ENCODE results near the gene MAGI2.

The MAGI2 gene

GRCh38 chr7:79453558-79454360 lies at the start of gene MAGI2:
MAGI2 (minus strand) TSS chr7:79453667; CDS start chr7:79453320, 347 bp downstream.
- DNase-seq (ENCODE audit: low spot score): peak; percentile 91

DNA sequence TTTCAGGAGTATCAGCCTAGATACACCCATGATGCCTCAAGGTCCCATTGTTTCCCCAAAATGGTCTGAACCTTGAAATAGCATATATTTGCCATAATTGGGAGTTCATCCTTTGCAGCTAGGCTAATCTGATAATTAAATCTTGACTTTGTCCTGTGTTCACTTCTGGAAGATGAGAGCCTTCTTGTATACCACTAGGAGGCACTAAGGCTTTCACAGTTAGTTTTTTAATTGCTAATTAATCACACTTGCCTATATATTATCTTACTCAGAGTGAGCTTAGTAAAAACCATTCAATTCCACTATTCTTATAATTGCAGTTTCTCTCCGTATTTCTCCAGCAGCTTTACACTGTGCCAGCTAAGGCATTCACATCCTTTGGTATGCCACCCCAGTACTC lies 48.7 kb upstream of the MAGI2 start:
- DNase-seq (ENCODE audit: low spot score): no peak

DNA sequence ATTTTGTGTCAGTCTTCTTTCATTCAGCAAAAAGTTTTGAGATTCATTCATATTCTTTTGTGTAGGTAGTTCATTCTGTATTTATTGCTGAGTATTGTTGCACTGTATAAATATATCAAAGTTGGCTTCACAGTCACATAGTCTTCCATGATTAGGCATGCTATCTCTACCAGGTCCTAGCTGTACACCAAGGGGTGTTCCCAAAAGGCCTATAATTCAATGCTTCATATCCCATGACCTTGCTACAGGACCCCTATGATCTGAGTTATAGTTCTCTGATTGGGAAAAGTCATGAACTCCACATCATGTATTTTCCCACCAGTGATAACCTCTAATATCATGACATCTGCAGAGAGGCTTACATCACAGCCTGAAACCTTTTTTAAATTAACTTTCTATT lies 47.3 kb upstream of the MAGI2 start:
- no peak for DNase-seq (ENCODE audit: low spot score)

DNA sequence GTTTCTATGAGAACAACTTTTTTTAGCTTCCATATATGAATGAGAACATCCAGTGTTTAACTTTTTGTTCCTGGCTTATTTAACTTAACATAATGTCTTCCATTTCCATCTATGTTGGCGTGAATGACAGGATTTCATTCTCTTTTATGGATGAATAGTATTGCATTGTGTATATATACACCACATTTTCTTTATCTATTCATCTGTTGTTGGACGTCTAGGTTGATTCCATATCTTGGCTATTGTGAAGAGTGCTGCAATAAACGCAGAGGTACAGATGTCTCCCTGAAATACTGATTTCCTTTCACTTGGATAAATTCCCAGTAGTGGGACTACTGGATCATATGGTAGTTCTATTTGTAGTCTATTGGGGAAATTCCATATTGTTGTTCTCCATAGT lies 44.3 kb upstream of the MAGI2 start:
- no peak for DNase-seq (ENCODE audit: low spot score)

GRCh38 chr7:79495544-79496272 lies 42.2 kb upstream of the MAGI2 start:
- DNase-seq (ENCODE audit: low spot score): no peak

DNA sequence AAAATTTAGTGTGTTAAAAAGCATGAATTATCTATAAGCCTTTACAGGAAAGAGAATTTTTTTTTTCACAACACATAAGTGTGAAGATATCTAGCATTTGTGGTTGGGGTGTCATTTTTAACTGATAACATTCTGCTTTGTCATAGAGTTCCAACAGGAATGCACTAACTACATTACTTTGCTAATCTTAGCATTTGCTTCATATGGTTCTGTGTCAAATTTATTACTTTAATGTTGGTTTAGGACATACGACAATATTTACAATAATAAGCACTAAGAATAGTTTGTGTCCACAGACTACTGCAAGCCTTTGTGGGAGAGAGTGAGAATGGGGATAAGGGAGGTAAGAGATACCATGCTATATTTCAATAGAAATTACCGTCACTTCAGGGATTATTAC lies 40.6 kb upstream of the MAGI2 start:
- DNase-seq (ENCODE audit: low spot score): no peak

DNA sequence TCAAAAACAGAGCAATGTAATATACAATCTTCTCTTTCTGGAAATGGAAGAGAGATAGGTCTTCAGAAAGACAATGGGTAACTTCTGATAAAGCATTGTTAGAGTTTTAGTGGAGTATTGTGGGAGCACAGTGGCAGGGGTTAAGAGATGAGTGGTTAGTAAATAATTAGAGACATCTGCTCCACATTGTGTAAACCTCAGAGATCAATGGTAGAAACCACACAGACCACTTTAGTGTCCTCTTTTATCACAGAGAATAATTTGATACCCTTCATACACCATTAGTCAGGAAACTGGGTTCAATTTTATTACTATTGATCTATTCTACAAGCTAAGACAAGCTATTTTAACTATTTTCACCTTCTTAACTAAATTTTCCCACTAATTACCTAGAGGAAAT lies 35.9 kb upstream of the MAGI2 start:
- DNase-seq (ENCODE audit: low spot score): no peak

DNA sequence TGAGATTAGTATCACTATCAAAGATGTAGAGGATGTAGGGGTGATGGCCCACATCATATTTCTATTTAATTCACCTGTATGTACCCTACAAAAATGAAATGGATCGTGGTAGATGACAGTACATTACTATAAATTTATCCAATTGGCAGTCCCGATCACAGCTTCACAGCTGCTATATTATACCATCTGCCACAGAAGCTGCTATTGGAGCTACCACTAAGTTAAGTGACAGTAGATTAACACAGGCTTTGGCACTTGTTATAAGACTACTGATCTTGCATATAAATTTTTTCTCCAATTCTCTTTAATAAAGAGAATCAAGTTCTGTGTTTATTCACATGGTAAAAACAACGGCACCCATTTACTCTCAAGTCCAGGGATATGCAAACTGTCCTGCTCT lies 24.9 kb upstream of the MAGI2 start:
- DNase-seq (ENCODE audit: low spot score): no peak

- no peak for DNase-seq (ENCODE audit: low spot score)
These were observed 22.0 kb upstream of the MAGI2 start for GRCh38 chr7:79475455-79475854.

GRCh38 chr7:79471699-79472098 lies 18.2 kb upstream of the MAGI2 start:
- peak; percentile 31 for DNase-seq (ENCODE audit: low spot score)

GRCh38 chr7:79471283-79471682 lies 17.8 kb upstream of the MAGI2 start:
- DNase-seq (ENCODE audit: low spot score): peak; percentile 46

DNA sequence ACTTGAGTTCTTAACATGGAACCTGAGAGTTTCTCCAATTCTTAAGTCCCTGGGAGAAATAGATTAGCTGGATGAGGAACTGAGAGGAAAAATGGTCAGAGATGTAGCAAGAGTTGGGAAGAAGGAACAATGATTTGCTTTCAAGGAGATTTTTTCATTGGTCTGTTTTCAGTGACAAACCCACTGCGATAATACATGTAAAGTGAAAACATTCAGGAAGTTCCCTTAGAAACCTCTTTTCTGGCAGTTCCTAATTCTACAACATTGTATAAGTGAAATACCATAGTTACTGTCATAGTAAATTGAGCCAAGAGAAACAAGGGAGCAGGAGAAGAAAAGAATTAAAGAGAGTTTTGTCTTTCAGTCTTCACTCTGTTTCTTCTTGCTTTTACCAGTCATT lies 12.1 kb upstream of the MAGI2 start:
- DNase-seq (ENCODE audit: low spot score): no peak

- DNase-seq (ENCODE audit: low spot score): no peak
These were observed 10.6 kb upstream of the MAGI2 start for GRCh38 chr7:79464051-79464450.

- DNase-seq (ENCODE audit: low spot score): no peak
These were observed 8.9 kb upstream of the MAGI2 start for GRCh38 chr7:79462390-79462789.

DNA sequence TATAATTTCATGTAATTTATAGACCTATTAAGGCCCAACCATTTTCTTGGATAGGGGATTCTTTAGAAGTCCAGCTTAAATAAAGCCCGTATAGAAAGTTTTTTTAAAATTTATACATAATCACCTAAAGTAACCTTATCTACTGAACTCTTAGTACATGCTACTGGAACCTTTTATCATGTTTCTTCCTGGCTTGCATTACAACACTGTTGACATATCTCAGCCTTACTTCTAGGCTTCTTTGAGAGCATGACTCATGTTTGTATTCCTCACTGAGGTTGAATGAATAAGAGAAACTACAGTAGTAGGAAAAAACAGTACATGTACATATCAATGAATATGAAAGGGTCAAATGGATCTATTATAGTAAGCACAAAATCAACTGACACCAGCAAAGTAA lies 8.2 kb upstream of the MAGI2 start:
- no peak for DNase-seq (ENCODE audit: low spot score)

DNA sequence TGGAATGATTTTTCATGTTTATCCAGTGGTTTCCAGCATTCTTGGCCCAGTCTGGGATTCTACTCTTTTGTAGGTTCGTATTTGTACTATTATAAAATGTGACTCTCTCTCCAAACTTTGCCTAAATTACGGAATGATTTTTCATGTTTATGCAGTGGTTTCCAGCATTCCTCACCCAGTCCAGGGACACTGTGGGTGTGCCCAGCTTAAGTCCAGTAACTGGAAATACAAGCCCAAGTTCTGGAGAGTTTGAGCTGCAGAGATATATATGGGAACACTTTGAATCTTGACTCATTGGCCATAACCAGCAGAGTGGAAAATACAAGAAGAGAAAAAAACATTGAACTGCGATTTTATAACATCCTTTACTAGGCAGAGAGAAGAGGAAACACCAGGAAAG lies 5.9 kb upstream of the MAGI2 start:
- no peak for DNase-seq (ENCODE audit: low spot score)

DNA sequence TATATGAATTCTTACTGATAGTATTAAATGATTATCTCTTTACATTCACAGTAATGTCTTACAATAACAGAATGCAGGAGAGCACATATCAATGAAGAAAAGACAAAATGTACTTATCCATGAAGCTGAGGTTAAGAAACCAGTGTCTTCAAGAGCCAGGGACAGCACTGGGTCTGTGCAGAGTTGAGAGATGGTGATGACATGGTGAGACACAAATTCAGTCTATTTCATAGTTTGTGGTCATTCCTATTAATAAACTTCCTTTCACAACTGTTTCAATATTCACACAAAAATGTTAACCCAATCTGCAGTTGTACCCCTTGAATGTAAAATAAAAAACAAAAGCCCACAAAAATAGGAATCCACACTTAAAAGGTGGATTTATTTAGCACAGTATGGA lies 5.3 kb upstream of the MAGI2 start:
- DNase-seq (ENCODE audit: low spot score): no peak

GRCh38 chr7:79455173-79455790 lies 1.8 kb upstream of the MAGI2 start:
- no peak for DNase-seq (ENCODE audit: low spot score)

DNA sequence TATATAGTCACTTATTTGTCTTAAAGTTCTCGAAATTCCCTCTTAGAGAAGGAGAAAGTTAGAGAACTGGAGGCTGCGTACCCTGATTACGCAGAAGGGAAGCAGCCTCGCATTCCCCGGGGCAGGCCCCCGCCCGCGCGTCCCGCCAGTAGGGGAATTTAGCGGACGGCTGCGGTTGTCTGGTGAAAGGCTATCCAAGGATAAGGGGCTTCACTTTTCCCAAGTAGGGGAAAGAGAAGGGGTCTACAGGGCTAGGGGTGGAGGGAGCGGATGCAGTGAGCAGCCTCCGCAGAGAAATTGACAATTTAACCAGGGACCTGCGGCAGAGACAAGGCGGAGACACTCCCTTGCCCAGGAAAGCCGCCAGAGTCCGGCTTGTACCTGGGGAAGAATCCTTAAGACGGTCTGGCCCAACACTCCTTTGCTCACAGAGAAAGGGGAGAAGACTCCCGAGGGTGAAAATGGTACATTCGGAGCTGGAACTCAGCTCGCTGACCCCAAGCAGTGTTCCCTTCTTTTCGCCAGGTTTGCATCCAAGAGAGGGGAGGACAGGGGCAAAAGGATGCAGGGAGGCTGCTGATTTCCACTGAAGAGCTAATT lies 994 bp upstream of the MAGI2 start:
- DNase-seq (ENCODE audit: low spot score): no peak

DNA sequence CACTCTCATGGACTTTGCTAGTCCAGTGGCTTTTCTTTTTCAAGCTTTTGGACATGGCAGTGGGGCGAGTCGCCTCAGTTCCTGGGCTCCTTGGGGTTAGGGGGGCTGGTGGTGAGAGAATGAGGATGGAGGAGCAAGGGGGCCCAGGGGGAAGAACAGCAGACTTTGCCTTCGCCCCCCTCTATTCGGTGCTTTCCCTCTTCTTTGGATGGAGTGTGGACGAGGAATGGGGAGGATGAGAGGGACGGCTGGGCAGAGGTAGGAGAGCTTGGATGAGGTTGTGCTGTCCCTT lies 255 bp downstream of the MAGI2 start:
- no peak for DNase-seq (ENCODE audit: low spot score)

GRCh38 chr7:79452495-79453265 lies 787 bp downstream of the MAGI2 start:
- DNase-seq (ENCODE audit: low spot score): peak; percentile 27

GRCh38 chr7:79452032-79452494 lies 1.4 kb downstream of the MAGI2 start:
- peak; percentile 92 for DNase-seq (ENCODE audit: low spot score)

Measured in pons (tissue), 1 donor.